ENCODE measurements around the gene RPTOR.

Gene RPTOR

DNA sequence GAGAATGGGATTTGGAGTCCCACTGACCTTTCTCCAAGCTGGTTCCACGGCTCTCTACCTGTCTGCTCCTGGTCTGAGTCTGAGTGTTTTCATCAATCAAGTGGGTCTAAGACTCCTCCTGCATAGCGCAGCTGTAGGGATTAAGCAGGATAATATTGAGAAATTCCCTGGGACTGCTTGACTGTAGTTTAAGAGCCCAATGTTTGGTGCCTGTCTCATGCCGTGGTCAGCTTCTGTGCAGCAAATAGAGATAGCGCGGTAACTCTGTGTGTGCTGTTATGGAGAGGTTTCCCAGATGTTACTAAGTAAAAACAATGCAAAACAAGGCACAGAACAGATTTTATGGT lies 21.4 kb downstream of the RPTOR start:
- Histone ChIP-seq H4K8ac (ENCODE audit: low read depth, low read length) (no peak overlapping the region), H3K27ac (replicated peaks; ENCODE audit: low read length) (no peak overlapping the region), H2AFZ (ENCODE audit: low read length) (no peak overlapping the region), H4K91ac (ENCODE audit: low read depth, low read length, poor library complexity) (no peak overlapping the region), H3K18ac (ENCODE audit: low read length) (no peak overlapping the region), H3K9ac (ENCODE audit: low read depth, low read length, poor library complexity) (no peak overlapping the region), H3K4me2 (ENCODE audit: insufficient read depth, low read length, poor library complexity, severe bottlenecking) (no peak overlapping the region), H3K9me3 (replicated peaks in 1 of 2; ENCODE audit: control insufficient read depth in 2 of 2, insufficient read depth in 1 of 2, low read depth in 1 of 2, low read length in 2 of 2) (peaks cover 0 to 3% of the 10 kb centered on the region in 2 donors), H2BK15ac (ENCODE audit: low read length) (no peak overlapping the region), H3K4ac (ENCODE audit: low read length) (no peak overlapping the region), H3K4me3 (ENCODE audit: low read length in 2 of 2) (no peak overlapping the region), H3K27me3 (ENCODE audit: control insufficient read depth in 3 of 3, insufficient read depth in 3 of 3, low read depth in 1 of 3, low read length in 3 of 3) (no peaks in the 10 kb centered on the region), H2AK5ac (ENCODE audit: low read depth, low read length) (no peak overlapping the region), H3K36me3 (replicated peaks in 1 of 2; ENCODE audit: control insufficient read depth in 2 of 2, insufficient read depth in 2 of 2, low read length in 2 of 2) (no peaks in the 10 kb centered on the region), H3K14ac (ENCODE audit: low read length) (no peak overlapping the region), H3K79me1 (ENCODE audit: low read depth, low read length) (peaks cover 2% of the 10 kb centered on the region), H2BK120ac (ENCODE audit: low read depth, low read length) (no peak overlapping the region), H2BK5ac (ENCODE audit: low read length) (no peak overlapping the region), H3K4me1 (ENCODE audit: control insufficient read depth in 2 of 2, insufficient read depth in 1 of 2, low read depth in 1 of 2, low read length in 2 of 2) (peaks cover 7 to 10% of the 10 kb centered on the region in 2 donors), H2BK12ac (ENCODE audit: low read length) (no peak overlapping the region), H3K23ac (ENCODE audit: low read depth, low read length, poor library complexity) (no peak overlapping the region)
- WGBS, 2 donors (ENCODE audit: extremely low coverage in 2 of 2, insufficient read length in 2 of 2, insufficient replicate concordance in 1 of 2) = no CpG with 5 or more reads among the region's 5 CpGs
- DNase-seq (ENCODE audit: low spot score) = no peak

DNA sequence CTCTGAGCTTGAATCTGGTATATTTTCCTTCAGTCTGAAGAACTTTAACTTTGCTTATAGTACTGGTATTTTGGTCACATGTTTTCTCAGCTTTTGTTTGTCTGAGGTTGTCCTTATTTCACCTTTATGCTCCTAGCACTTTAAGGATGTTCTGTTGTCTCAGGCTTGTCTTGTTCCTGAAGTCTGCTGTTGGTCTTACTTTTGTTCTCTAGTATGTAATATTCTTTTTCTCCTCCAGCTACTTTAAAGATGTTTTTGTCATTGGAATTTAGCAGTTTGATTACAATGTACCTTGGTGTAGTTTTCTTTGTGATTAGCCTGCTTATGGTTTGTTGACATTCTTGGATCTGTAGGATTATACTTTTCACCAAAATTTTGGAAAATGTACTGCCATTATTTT lies 23.6 kb downstream of the RPTOR start:
- Histone ChIP-seq H3K27me3 (ENCODE audit: control insufficient read depth in 3 of 3, insufficient read depth in 3 of 3, low read depth in 1 of 3, low read length in 3 of 3) (no peaks in the 10 kb centered on the region), H3K4ac (ENCODE audit: low read length) (no peak overlapping the region), H3K79me1 (ENCODE audit: low read depth, low read length) (no peaks in the 10 kb centered on the region), H2BK15ac (ENCODE audit: low read length) (no peak overlapping the region), H3K9me3 (replicated peaks in 1 of 2; ENCODE audit: control insufficient read depth in 2 of 2, insufficient read depth in 1 of 2, low read depth in 1 of 2, low read length in 2 of 2) (peaks cover 0 to 12% of the 10 kb centered on the region in 2 donors), H4K8ac (ENCODE audit: low read depth, low read length) (no peak overlapping the region), H2AFZ (ENCODE audit: low read length) (no peak overlapping the region), H3K4me2 (ENCODE audit: insufficient read depth, low read length, poor library complexity, severe bottlenecking) (no peak overlapping the region), H3K4me3 (ENCODE audit: low read length in 2 of 2) (no peak overlapping the region), H2AK5ac (ENCODE audit: low read depth, low read length) (no peak overlapping the region), H3K4me1 (ENCODE audit: control insufficient read depth in 2 of 2, insufficient read depth in 1 of 2, low read depth in 1 of 2, low read length in 2 of 2) (peaks cover 7 to 10% of the 10 kb centered on the region in 2 donors), H3K9ac (ENCODE audit: low read depth, low read length, poor library complexity) (no peak overlapping the region), H2BK120ac (ENCODE audit: low read depth, low read length) (no peak overlapping the region), H3K18ac (ENCODE audit: low read length) (no peak overlapping the region), H2BK12ac (ENCODE audit: low read length) (no peak overlapping the region), H4K91ac (ENCODE audit: low read depth, low read length, poor library complexity) (no peak overlapping the region), H2BK5ac (ENCODE audit: low read length) (no peak overlapping the region), H3K14ac (ENCODE audit: low read length) (no peak overlapping the region), H3K23ac (ENCODE audit: low read depth, low read length, poor library complexity) (no peak overlapping the region), H3K36me3 (replicated peaks in 1 of 2; ENCODE audit: control insufficient read depth in 2 of 2, insufficient read depth in 2 of 2, low read length in 2 of 2) (no peaks in the 10 kb centered on the region), H3K27ac (replicated peaks; ENCODE audit: low read length) (no peak overlapping the region)
- DNase-seq (ENCODE audit: low spot score) = no peak

DNA sequence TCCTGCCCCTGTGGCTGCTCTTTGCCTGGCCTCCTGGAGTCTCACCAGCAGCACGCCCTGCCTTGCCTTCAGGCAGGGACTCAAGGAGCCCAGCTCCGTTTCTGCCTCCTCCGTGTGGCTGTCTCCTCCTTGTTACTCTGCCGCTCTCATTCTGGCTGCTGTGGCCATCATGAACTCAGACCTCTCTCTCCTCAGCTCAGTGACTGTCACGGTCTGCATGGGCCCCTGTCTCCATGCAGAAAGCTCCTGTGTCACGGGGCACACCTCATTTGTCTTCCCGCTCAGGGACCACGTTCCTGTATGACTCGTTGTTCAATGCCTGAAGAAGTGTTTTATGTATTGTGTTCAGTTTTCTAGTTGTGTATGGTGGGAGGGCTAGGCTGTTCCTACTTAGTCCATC lies 25.3 kb downstream of the RPTOR start:
- no peak overlapping the region for H3K9ac ChIP-seq (ENCODE audit: low read depth, low read length, poor library complexity)
- DNase-seq (ENCODE audit: low spot score) = no peak
- WGBS, 2 donors (ENCODE audit: extremely low coverage in 2 of 2, insufficient read length in 2 of 2, insufficient replicate concordance in 1 of 2) = no CpG with 5 or more reads among the region's 9 CpGs
- no peak overlapping the region for H2AFZ ChIP-seq (ENCODE audit: low read length)
- H4K8ac ChIP-seq (ENCODE audit: low read depth, low read length) = no peak overlapping the region
- H3K4me3 ChIP-seq (ENCODE audit: low read length in 2 of 2) = peak overlapping the region in 1 of 2 donors; percentile 47
- no peaks in the 10 kb centered on the region for H3K27me3 ChIP-seq (ENCODE audit: control insufficient read depth in 3 of 3, insufficient read depth in 3 of 3, low read depth in 1 of 3, low read length in 3 of 3)
- no peak overlapping the region for H3K4ac ChIP-seq (ENCODE audit: low read length)
- H2BK15ac ChIP-seq (ENCODE audit: low read length) = no peak overlapping the region
- no peaks in the 10 kb centered on the region for H3K79me1 ChIP-seq (ENCODE audit: low read depth, low read length)
- H2AK5ac ChIP-seq (ENCODE audit: low read depth, low read length) = no peak overlapping the region
- H3K27ac ChIP-seq (replicated peaks; ENCODE audit: low read length) = no peak overlapping the region
- H3K4me1 ChIP-seq (ENCODE audit: control insufficient read depth in 2 of 2, insufficient read depth in 1 of 2, low read depth in 1 of 2, low read length in 2 of 2) = peaks cover 7 to 9% of the 10 kb centered on the region in 2 donors
- no peak overlapping the region for H2BK12ac ChIP-seq (ENCODE audit: low read length)
- peaks cover 0 to 12% of the 10 kb centered on the region in 2 donors for H3K9me3 ChIP-seq (replicated peaks in 1 of 2; ENCODE audit: control insufficient read depth in 2 of 2, insufficient read depth in 1 of 2, low read depth in 1 of 2, low read length in 2 of 2)
- no peak overlapping the region for H3K18ac ChIP-seq (ENCODE audit: low read length)
- no peak overlapping the region for H2BK120ac ChIP-seq (ENCODE audit: low read depth, low read length)
- H3K36me3 ChIP-seq (replicated peaks in 1 of 2; ENCODE audit: control insufficient read depth in 2 of 2, insufficient read depth in 2 of 2, low read length in 2 of 2) = no peaks in the 10 kb centered on the region
- no peak overlapping the region for H2BK5ac ChIP-seq (ENCODE audit: low read length)
- H4K91ac ChIP-seq (ENCODE audit: low read depth, low read length, poor library complexity) = no peak overlapping the region
- no peak overlapping the region for H3K14ac ChIP-seq (ENCODE audit: low read length)
- peak overlapping the region; percentile 62 for H3K23ac ChIP-seq (ENCODE audit: low read depth, low read length, poor library complexity)
- H3K4me2 ChIP-seq (ENCODE audit: insufficient read depth, low read length, poor library complexity, severe bottlenecking) = no peak overlapping the region

DNA sequence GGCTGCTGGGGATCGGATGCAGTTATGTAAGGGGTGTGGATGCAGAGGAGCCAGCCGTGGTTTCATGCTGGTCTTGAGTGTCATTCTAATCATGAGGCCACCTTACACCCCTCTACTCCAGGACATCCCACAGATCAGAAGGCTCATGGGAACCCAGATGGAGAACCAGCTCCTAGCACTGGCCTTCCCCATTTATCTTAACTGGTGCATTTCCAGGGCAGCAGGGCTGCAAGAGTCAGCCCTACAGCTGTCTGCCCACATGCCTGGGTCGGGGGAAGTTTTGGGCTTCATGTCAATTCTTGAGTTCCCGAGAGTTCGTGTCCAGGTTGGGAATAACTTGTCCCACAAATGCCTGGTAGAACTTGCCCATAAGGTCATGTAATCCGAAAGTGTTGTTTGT lies 29.1 kb downstream of the RPTOR start:
- no peak overlapping the region for H2BK5ac ChIP-seq (ENCODE audit: low read length)
- H3K18ac ChIP-seq (ENCODE audit: low read length) = no peak overlapping the region
- H4K91ac ChIP-seq (ENCODE audit: low read depth, low read length, poor library complexity) = no peak overlapping the region
- no CpG with 5 or more reads among the region's 6 CpGs for WGBS, 2 donors (ENCODE audit: extremely low coverage in 2 of 2, insufficient read length in 2 of 2, insufficient replicate concordance in 1 of 2)
- no peak overlapping the region for H3K27ac ChIP-seq (replicated peaks; ENCODE audit: low read length)
- no peak overlapping the region for H2AK5ac ChIP-seq (ENCODE audit: low read depth, low read length)
- H2BK15ac ChIP-seq (ENCODE audit: low read length) = no peak overlapping the region
- H3K4me2 ChIP-seq (ENCODE audit: insufficient read depth, low read length, poor library complexity, severe bottlenecking) = no peak overlapping the region
- H3K79me1 ChIP-seq (ENCODE audit: low read depth, low read length) = peaks cover 4% of the 10 kb centered on the region
- H3K14ac ChIP-seq (ENCODE audit: low read length) = no peak overlapping the region
- H3K4me1 ChIP-seq (ENCODE audit: control insufficient read depth in 2 of 2, insufficient read depth in 1 of 2, low read depth in 1 of 2, low read length in 2 of 2) = no peaks in the 10 kb centered on the region
- H3K9ac ChIP-seq (ENCODE audit: low read depth, low read length, poor library complexity) = no peak overlapping the region
- H2BK120ac ChIP-seq (ENCODE audit: low read depth, low read length) = no peak overlapping the region
- H4K8ac ChIP-seq (ENCODE audit: low read depth, low read length) = no peak overlapping the region
- H3K4me3 ChIP-seq (ENCODE audit: low read length in 2 of 2) = no peak overlapping the region
- no peaks in the 10 kb centered on the region for H3K27me3 ChIP-seq (ENCODE audit: control insufficient read depth in 3 of 3, insufficient read depth in 3 of 3, low read depth in 1 of 3, low read length in 3 of 3)
- DNase-seq (ENCODE audit: low spot score) = no peak
- no peak overlapping the region for H3K23ac ChIP-seq (ENCODE audit: low read depth, low read length, poor library complexity)
- H2BK12ac ChIP-seq (ENCODE audit: low read length) = no peak overlapping the region
- peaks cover 0 to 9% of the 10 kb centered on the region in 2 donors for H3K9me3 ChIP-seq (replicated peaks in 1 of 2; ENCODE audit: control insufficient read depth in 2 of 2, insufficient read depth in 1 of 2, low read depth in 1 of 2, low read length in 2 of 2)
- no peak overlapping the region for H3K4ac ChIP-seq (ENCODE audit: low read length)
- no peaks in the 10 kb centered on the region for H3K36me3 ChIP-seq (replicated peaks in 1 of 2; ENCODE audit: control insufficient read depth in 2 of 2, insufficient read depth in 2 of 2, low read length in 2 of 2)
- no peak overlapping the region for H2AFZ ChIP-seq (ENCODE audit: low read length)

Measured in neuronal stem cell (in vitro differentiated cells).